Fibroblast of lung (primary cell): ENCODE measurements around the gene EPHB6. TPM values are rescaled to one million over a fixed set of nuclear protein-coding genes. Genes with fewer than 3 reads are reported as not detected.

ENCODE experiments used
- DNase-seq, 2 donors: peaks; one replicate each; pipeline versions ENCODE4 v3.0.0 to v3.0.0-alpha.2; 2010; ENCODE audit warnings: low read depth in 2 of 2
- H2AFZ ChIP-seq: 2 replicates; pipeline ENCODE4 v1.5.1; 2012; ENCODE audit warnings: low read length, control low read depth, inconsistent platforms
- H3K27ac ChIP-seq: 2 replicates; pipeline ENCODE4 v1.5.1; 2011; ENCODE audit warnings: low read length, control low read depth; ENCODE audit not compliant: insufficient read depth
- H3K27me3 ChIP-seq: 2 replicates; pipeline ENCODE4 v1.5.1; 2011; ENCODE audit warnings: mild to moderate bottlenecking, low read length; ENCODE audit not compliant: control insufficient read depth, insufficient read depth
- H3K36me3 ChIP-seq: 2 replicates; pipeline ENCODE4 v1.5.1; 2011; ENCODE audit warnings: low read length; ENCODE audit not compliant: control insufficient read depth, insufficient read depth
- H3K4me1 ChIP-seq: 2 replicates; pipeline ENCODE4 v1.5.1; 2011; ENCODE audit warnings: low read length; ENCODE audit not compliant: control insufficient read depth, insufficient read depth; ENCODE audit errors: extremely low read depth
- H3K4me2 ChIP-seq: 2 replicates; pipeline ENCODE4 v1.5.1; 2011; ENCODE audit warnings: low read length, control low read depth; ENCODE audit not compliant: insufficient read depth; ENCODE audit errors: extremely low read depth
- H3K4me3 ChIP-seq, 4 experiments: fragments of 200-600 bp in 1 of 4; sonication (generic) in 1 of 4; replicated peaks in 1 of 4; 2 replicates each; pipeline ENCODE4 v1.5.1; 2011 to 2016; ENCODE audit warnings: low read length in 4 of 4, low read depth in 3 of 4, mild to moderate bottlenecking in 3 of 4, control low read depth in 2 of 4, inconsistent platforms in 1 of 4, mixed read lengths in 1 of 4; ENCODE audit not compliant: insufficient read depth in 1 of 4; ENCODE audit errors: control extremely low read depth in 1 of 4
- H3K79me2 ChIP-seq: 2 replicates; pipeline ENCODE4 v1.5.1; 2012; ENCODE audit warnings: mild to moderate bottlenecking, low read length, inconsistent platforms; ENCODE audit not compliant: control insufficient read depth, insufficient read depth
- H3K9ac ChIP-seq: 2 replicates; pipeline ENCODE4 v1.5.1; 2011; ENCODE audit warnings: mild to moderate bottlenecking, low read length, control low read depth; ENCODE audit not compliant: insufficient read depth
- H3K9me3 ChIP-seq: 2 replicates; pipeline ENCODE4 v1.5.1; 2012; ENCODE audit warnings: low read depth, low read length; ENCODE audit not compliant: control insufficient read depth, insufficient read depth
- H4K20me1 ChIP-seq: 2 replicates; pipeline ENCODE4 v1.5.1; 2011; ENCODE audit warnings: low read length; ENCODE audit not compliant: control insufficient read depth, insufficient read depth; ENCODE audit errors: extremely low read depth
- EZH2 ChIP-seq: IDR thresholded peaks from 2 replicates; pipeline ENCODE4 v1.5.1; 2012; ENCODE audit warnings: low read length, control low read depth, mild to moderate bottlenecking; ENCODE audit errors: missing control alignments
- polyA plus RNA-seq, 2 donors: library from polyadenylated mRNA; depleted of rRNA in 1 of 2; stranded (reverse) in 1 of 2; unstranded in 1 of 2; fragments of >200 nt; gene quantifications; 2 replicates each; pipeline ENCODE4 v1.2.1, GENCODE V29; 2011 to 2012; ENCODE audit warnings: missing spikeins in 1 of 2
- total RNA-seq: library from RNA; depleted of rRNA; stranded (reverse); fragments of >200 nt; gene quantifications from 2 replicates; pipeline ENCODE4 v1.2.1, GENCODE V29; 2014
- TF ChIP-seq, protein P1 (sequence below), 2 donors: IDR thresholded peaks in 1 of 2; conservative IDR thresholded peaks in 1 of 2; 1 replicate in 1 of 2; 2 replicates in 1 of 2; pipeline ENCODE4 v1.5.1; 2011 to 2012; ENCODE audit warnings: low read length in 2 of 2, control low read depth in 1 of 2, inconsistent platforms in 1 of 2, low read depth in 1 of 2, mild to moderate bottlenecking in 1 of 2

Gene EPHB6
- total and polyA plus RNA-seq, 2 donors (not counting 1 experiment from before 2014, with no cell fraction given) = 1.1 to 4.3 TPM

DNA sequence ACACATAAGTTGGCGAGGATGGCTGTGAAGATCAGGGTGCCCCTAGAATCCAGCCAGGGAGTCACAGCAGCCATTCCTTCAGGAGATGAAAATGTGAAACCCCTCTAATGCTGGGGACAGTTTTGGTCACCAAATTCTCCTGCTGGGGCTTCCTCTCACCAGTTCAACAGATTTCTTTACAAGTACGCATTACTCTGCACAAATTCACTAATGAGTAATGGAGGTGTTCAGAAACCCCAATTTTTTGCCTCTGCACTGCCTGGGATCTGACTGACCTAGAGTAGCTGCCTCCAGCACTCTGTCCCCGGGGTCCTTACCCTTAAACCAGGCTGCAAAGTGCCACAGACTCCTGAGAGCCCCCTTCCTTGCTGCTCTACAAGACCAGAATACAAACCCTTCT, 62.6 kb downstream of the EPHB6 start:
- H3K4me3 ChIP-seq = no peak overlapping the region
- TF ChIP-seq, protein P1, sequence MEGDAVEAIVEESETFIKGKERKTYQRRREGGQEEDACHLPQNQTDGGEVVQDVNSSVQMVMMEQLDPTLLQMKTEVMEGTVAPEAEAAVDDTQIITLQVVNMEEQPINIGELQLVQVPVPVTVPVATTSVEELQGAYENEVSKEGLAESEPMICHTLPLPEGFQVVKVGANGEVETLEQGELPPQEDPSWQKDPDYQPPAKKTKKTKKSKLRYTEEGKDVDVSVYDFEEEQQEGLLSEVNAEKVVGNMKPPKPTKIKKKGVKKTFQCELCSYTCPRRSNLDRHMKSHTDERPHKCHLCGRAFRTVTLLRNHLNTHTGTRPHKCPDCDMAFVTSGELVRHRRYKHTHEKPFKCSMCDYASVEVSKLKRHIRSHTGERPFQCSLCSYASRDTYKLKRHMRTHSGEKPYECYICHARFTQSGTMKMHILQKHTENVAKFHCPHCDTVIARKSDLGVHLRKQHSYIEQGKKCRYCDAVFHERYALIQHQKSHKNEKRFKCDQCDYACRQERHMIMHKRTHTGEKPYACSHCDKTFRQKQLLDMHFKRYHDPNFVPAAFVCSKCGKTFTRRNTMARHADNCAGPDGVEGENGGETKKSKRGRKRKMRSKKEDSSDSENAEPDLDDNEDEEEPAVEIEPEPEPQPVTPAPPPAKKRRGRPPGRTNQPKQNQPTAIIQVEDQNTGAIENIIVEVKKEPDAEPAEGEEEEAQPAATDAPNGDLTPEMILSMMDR (conservative IDR thresholded peaks at IDR 0.05 in 1 of 2, IDR thresholded peaks at IDR 0.05 in 1 of 2; ENCODE audit: low read depth in 1 of 2, low read length in 2 of 2) = no peak
- no peak for TF ChIP-seq EZH2
- no peaks in the 10 kb centered on the region for H3K79me2 ChIP-seq
- no peaks in the 10 kb centered on the region for H3K4me1 ChIP-seq
- no peaks in the 10 kb centered on the region for H4K20me1 ChIP-seq
- no peak overlapping the region for H3K27ac ChIP-seq
- no peak overlapping the region for H2AFZ ChIP-seq
- H3K4me2 ChIP-seq = no peak overlapping the region
- DNase-seq = no peak
- H3K36me3 ChIP-seq = no peaks in the 10 kb centered on the region
- no peak overlapping the region for H3K9ac ChIP-seq
- no peaks in the 10 kb centered on the region for H3K27me3 ChIP-seq
- no peaks in the 10 kb centered on the region for H3K9me3 ChIP-seq

DNA sequence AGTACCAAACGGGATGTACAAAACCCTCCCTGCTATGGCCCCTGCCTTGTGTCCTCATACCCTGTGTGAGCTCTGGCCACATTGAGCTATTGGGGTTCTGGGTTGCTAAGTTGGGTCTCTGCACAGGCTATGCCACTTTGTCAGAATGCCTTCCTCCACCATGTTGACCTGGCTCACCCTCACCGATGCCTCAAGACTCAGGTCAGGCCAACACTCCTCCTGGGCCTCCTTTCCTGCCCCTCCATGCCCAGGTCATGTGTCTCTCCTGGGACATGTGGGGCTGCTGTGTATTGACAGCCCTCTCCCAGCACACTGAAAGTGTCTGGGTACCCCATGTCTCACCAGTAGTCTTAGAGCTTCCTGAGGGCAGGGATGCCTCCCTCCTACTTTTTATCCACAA, 64.0 kb downstream of the EPHB6 start:
- Histone ChIP-seq H2AFZ (no peak overlapping the region), H3K9me3 (no peaks in the 10 kb centered on the region), H3K4me2 (no peak overlapping the region), H3K27me3 (no peaks in the 10 kb centered on the region), H3K79me2 (no peaks in the 10 kb centered on the region), H3K4me3 (no peak overlapping the region), H3K27ac (no peak overlapping the region), H4K20me1 (no peaks in the 10 kb centered on the region), H3K4me1 (no peaks in the 10 kb centered on the region), H3K36me3 (no peaks in the 10 kb centered on the region), H3K9ac (no peak overlapping the region)
- no peak for DNase-seq
- no peak for TF ChIP-seq EZH2
- TF ChIP-seq, protein P1 (conservative IDR thresholded peaks at IDR 0.05 in 1 of 2, IDR thresholded peaks at IDR 0.05 in 1 of 2; ENCODE audit: low read depth in 1 of 2, low read length in 2 of 2) = no peak

DNA sequence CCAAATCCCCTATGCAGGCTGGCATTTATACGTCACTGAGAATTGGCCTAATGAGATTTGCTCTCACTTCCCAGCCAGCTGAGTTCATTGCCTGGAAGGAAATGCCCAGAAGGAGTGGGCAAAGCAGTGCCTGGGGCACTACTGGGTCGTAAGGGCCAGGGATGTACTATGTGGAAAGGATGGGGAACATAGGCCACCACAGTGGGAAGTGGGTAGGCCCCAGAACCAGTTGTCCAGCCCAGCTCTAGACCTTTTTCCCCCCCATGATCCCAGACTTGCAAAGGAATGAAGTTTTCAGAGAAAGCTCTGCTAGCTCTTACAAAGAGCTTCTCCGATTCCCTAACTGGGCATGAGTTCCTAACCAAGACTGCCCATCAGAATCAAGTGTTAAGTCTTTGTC, 64.8 kb downstream of the EPHB6 start:
- no peaks in the 10 kb centered on the region for H3K9me3 ChIP-seq

More for the DNA sequence above, 64.8 kb downstream of the EPHB6 start:
- no peak for DNase-seq
- Histone ChIP-seq H3K27ac (no peak overlapping the region), H3K9ac (no peak overlapping the region), H3K27me3 (no peaks in the 10 kb centered on the region), H3K36me3 (no peaks in the 10 kb centered on the region), H2AFZ (no peak overlapping the region), H4K20me1 (no peaks in the 10 kb centered on the region), H3K4me3 (no peak overlapping the region), H3K79me2 (no peaks in the 10 kb centered on the region), H3K4me2 (no peak overlapping the region), H3K4me1 (no peaks in the 10 kb centered on the region)
- no peak for TF ChIP-seq EZH2
- TF ChIP-seq, protein P1 (conservative IDR thresholded peaks at IDR 0.05 in 1 of 2, IDR thresholded peaks at IDR 0.05 in 1 of 2; ENCODE audit: low read depth in 1 of 2, low read length in 2 of 2) = no peak

Other genes starting within 250 kb of the EPHB6 start
- not detected in 2 replicates for gene PRSS1, start 105.6 kb upstream of the EPHB6 start, total RNA-seq
- not detected in 2 replicates for gene PRSS1, start 105.6 kb upstream of the EPHB6 start, polyA plus RNA-seq
- gene PRSS2, start 84.1 kb upstream of the EPHB6 start, total RNA-seq = not detected in 2 replicates
- not detected in 2 replicates for gene PRSS2, start 84.1 kb upstream of the EPHB6 start, polyA plus RNA-seq
- gene TRPV6, start 30.7 kb downstream of the EPHB6 start, total RNA-seq = not detected in 2 replicates
- gene TRPV6, start 30.7 kb downstream of the EPHB6 start, polyA plus RNA-seq = not detected in 2 replicates
- not detected in 2 replicates for gene TRPV5, start 78.7 kb downstream of the EPHB6 start, total RNA-seq
- gene TRPV5, start 78.7 kb downstream of the EPHB6 start, polyA plus RNA-seq = not detected in 2 replicates
- gene LLCFC1, start 84.4 kb downstream of the EPHB6 start, total RNA-seq = not detected in 2 replicates
- not detected in 2 replicates for gene LLCFC1, start 84.4 kb downstream of the EPHB6 start, polyA plus RNA-seq
- gene KEL, start 107.3 kb downstream of the EPHB6 start, total RNA-seq = under 0.01 TPM in 1 of 2 replicates, not detected in the other
- gene KEL, start 107.3 kb downstream of the EPHB6 start, polyA plus RNA-seq = 0.05 TPM in 1 of 2 replicates, not detected in the other
- not detected in 2 replicates for gene OR9A2, start 172.1 kb downstream of the EPHB6 start, total RNA-seq
- not detected in 2 replicates for gene OR9A2, start 172.1 kb downstream of the EPHB6 start, polyA plus RNA-seq
- not detected in 2 replicates for gene OR6V1, start 197.3 kb downstream of the EPHB6 start, total RNA-seq
- gene OR6V1, start 197.3 kb downstream of the EPHB6 start, polyA plus RNA-seq = not detected in 2 replicates